OCI-M1 (cell line): Measurements from ENCODE around the gene UBA7.
"Not testable (repeated sequence)": the region's sequence is repeated elsewhere in the genome, so short reads cannot be mapped to it uniquely, and the experiment has no call there.

Source experiments
- DNase-seq: peaks from one replicate; lab custom pipeline; 2025; lab: John Stamatoyannopoulos, UW

UBA7 gene

GRCh38 chr3:49782277-49782676, 31.5 kb downstream of the UBA7 start:
- DNase-seq: not testable (repeated sequence)

GRCh38 chr3:49781415-49782199, 32.1 kb downstream of the UBA7 start:
- DNase-seq: no peak

GRCh38 chr3:49780975-49781365, 32.8 kb downstream of the UBA7 start:
- not testable (repeated sequence) for DNase-seq

- no peak for DNase-seq
These were observed 33.4 kb downstream of the UBA7 start for GRCh38 chr3:49780080-49780974.

GRCh38 chr3:49779358-49780079, 34.2 kb downstream of the UBA7 start:
- no peak for DNase-seq

GRCh38 chr3:49776101-49776500, 37.7 kb downstream of the UBA7 start:
- not testable (repeated sequence) for DNase-seq

- DNase-seq: no peak
These were observed 38.2 kb downstream of the UBA7 start for GRCh38 chr3:49775538-49775937.

GRCh38 chr3:49772703-49773102, 41.0 kb downstream of the UBA7 start:
- DNase-seq: no peak

- no peak for DNase-seq
These were observed 42.3 kb downstream of the UBA7 start for GRCh38 chr3:49771340-49771938.

GRCh38 chr3:49769926-49770325, 43.8 kb downstream of the UBA7 start:
- DNase-seq: no peak

GRCh38 chr3:49769286-49769915, 44.4 kb downstream of the UBA7 start:
- no peak for DNase-seq

GRCh38 chr3:49763981-49764380, 49.8 kb downstream of the UBA7 start:
- DNase-seq: no peak

- DNase-seq: no peak
These were observed 52.1 kb downstream of the UBA7 start for GRCh38 chr3:49761661-49762060.

- DNase-seq: no peak
These were observed 54.5 kb downstream of the UBA7 start for GRCh38 chr3:49759226-49759625.

- DNase-seq: no peak
These were observed 56.6 kb downstream of the UBA7 start for GRCh38 chr3:49757197-49757596.

GRCh38 chr3:49756036-49756435, 57.7 kb downstream of the UBA7 start:
- DNase-seq: no peak
